GM18907 (cell line): ENCODE results near the gene FBXW5.

Source experiments
- ATAC-seq: cut with Tn5 transposase; IDR thresholded peaks from one replicate; pipeline ENCODE4 v1.9.1; 2021; ENCODE audit warnings: mild to moderate bottlenecking, moderate library complexity; ENCODE audit not compliant: unreplicated experiment

The FBXW5 gene

DNA sequence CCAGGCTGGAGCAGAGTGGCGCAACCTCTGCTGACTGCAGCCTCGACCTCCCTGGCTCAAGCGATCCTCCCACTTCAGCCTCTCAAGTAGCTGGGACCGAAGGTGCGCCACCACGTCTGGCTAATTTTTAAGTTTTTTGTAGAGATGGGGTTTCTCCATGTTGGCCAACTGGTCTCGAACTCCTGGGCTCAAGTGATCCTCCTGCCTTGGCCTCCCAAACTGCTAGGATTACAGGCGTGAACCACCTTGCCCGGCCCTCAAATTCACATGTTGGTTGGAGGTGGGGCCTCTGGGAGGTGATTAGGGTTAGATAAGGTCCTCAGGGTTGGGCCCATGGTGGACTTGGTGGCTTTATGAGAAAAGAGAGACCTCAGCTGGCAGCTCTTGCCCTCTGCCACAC is 17.6 kb upstream of the FBXW5 start:
- ATAC-seq, result no peak

DNA sequence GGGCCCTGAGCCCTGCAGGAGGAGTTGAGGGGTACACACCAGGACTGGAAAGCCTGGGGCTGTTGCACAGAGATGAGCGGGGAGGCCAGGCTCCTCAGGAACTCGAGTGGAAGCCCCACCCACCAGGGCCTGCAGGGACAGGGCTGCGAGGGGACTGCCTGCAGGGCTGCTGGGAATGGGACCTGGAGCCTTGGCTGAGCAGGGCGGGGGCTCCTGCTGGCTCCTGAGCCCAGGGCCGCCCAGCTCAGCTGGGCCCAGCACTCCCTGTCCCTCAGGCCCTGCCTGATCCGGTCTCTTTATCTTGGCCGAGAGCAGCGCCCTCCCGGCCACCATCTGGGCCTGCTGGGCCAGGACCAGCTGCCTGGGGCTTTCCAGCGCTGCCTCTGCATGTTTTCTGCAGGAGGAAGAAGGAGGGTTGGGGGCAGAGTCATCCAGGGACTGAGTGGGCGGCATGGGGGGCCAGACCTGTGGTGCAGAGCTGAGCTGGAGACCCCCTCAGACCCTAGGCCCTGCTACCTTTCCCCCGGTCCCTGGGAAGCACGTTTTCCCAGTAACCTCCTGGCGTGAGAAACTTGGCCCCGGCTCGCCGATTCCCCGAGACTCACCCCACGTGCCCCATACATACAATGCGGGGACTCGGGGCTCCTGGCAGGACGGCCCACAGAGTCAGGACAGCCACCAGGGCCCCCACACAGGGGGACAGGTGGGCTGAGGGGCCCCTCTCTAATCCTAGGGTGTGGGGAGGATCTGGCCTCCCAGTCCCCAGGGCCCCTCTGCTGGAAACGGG is 16.9 kb upstream of the FBXW5 start:
- no peak for ATAC-seq

DNA sequence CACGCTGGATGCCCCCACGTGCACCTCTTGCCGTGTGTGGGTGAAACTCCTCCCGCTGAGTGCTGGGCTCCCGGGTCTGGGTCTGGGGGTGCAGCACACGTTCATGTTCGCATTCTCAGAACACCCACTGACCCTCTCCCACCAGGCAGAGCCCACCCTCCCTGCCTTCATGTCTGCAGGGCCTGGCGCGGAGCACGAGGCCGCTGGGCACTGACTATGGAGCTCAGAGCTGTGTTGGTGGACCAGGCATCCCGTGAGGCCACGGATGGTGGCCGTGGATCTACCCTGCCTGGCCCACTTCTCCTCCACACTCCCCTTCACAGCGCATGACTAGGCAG is 16.4 kb upstream of the FBXW5 start:
- no peak for ATAC-seq

DNA sequence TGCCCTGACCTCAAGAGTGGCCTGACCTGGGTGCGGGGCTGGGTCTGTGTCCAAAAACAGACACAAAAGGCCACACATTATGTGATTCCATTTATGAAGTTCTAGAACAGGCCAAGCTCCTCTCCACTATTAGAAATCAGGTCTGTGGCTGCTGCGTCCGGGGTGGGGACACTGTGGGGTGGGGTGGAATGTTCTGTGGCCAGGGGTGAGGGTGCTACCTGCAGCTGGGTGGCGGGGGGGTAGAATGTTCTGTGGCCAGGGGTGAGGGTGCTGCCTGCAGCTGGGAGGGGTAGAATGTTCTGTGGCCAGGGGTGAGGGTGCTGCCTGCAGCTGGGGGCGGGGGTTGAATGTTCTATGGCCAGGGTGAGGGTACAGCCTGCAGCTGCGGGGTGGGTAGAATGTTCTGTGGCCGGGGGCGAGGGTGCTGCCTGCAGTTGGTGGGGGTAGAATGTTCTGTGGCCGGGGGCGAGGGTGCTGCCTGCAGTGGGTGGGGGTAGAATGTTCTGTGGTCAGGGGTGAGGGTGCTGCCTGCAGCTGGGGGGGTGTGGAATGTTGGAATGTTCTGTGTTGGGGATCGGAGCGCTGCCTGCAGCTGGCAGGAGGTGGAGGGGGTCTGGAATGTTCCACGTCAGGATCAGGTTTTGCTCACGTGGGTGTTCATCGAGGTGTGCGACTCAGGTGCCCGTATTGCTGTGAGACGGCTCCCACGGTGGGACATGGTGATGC is 15.8 kb upstream of the FBXW5 start:
- no peak for ATAC-seq

DNA sequence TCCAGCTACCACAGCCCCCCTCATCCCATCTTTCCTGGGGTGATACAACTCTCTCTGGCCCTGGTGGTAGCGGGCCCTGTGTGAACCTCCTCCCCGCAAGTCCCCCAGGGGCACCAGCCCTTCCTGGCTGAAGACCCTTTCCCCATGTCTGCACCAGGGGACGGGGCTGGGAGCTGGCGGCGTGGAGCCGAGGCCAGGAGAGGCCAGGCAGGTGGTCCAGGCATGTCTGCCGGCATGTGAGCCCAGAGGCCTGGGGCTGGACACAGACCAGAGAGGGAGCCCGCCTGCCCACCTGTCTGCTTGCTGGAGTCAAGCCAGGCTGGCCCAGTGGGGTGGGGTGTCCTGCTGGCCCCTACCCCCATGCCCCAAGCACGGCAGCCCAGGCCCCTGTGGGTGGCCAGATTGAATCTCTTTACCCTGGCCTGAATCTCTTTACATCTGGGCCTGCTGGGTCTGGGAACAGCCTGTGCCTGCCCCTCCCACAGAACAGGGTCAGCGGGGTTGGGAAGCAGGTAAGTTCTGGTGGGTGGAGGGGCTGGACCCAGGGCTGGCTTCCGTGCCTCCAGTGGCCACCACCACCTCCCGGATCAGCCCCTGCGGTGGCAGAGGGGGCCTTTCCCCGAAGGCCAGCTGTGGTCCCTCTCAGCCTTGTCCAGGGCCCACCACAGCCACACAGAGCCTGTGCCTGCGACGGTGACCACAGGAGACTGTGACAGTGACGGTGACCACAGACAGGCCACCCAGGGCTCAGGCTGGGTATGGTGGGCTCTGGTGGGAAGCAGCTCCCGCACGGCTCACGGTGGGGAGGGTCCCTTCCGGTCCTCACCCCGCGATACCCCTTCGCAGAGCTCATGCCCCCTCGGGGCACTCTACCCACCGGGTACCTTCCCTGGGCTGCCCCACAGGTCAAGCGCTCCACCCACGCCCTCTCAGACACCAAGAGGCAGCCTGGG is 14.6 kb upstream of the FBXW5 start:
- ATAC-seq, result no peak

DNA sequence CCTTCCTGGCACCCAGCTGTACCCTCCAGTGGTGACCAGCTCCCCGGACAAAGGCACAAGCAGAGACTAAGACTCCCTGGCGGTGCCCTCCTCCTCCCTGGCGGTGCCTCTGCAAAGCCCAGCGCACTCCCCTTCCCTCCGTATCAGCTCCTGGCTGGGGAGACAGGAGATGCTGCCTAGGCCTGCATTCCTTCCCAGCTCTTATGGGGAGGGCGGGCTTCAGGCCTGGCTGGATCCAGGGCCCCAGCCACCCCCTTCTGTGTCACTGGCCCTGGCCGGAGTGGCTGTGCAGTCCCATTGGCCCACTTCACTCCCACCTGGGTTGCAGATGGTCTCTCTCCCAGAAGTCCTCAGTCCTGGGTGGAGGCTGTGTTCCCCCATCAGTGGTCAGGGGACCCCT is 13.9 kb upstream of the FBXW5 start:
- ATAC-seq, result no peak

DNA sequence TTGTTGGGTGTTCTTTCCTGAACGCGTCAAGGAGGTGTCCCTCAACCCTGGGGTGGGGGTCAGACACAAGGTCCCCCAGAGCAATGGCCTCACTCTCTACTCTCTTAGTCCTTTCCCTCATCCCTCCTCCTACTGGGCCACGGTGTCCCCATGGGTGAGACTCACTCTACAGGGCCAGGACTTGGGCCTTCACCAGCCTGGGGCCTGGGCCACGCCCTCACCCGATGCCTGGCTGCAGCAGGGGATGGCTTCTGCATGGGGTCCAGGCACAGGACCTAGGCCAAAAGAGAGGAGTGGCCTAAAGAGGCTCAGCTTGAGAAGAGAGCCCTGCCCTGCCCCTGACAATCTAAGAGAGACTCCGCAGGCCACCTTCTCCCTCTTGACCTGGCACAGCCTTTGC is 13.4 kb upstream of the FBXW5 start:
- ATAC-seq, result no peak

DNA sequence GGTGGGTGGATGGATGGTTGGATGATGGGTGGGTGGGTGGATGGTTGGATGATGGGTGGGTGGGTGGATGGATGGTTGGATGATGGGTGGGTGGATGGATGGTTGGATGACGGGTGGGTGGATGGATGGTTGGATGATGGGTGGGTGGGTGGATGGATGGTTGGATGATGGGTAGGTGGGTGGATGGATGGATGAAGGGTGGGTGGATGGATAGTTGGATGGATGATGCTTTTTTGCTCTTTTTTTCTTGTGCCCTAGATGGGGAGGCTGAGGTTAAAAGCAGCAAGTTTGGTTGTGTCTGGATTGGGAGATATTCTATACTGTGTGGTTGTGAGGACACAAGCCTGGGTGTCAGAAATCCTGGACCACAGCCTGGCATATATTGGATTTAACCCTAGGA is 12.9 kb upstream of the FBXW5 start:
- ATAC-seq, result no peak

DNA sequence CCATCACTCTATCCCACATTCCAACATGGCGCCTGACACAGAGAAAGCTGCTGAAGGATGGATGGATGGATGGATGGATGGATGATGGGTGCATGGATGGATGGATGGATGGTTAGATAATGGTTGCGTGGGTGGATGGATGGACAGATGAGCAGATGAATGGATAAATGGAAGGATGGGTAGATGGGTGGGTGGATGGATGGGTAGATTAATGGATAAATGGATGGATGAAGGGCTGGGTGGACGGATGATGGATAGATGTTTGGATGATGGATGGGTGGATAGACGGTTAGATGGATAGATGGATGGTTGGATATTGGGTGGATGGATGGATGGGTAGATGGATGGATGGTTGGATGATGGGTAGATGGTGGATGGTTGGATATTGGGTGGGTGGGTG is 12.1 kb upstream of the FBXW5 start:
- ATAC-seq, result no peak

DNA sequence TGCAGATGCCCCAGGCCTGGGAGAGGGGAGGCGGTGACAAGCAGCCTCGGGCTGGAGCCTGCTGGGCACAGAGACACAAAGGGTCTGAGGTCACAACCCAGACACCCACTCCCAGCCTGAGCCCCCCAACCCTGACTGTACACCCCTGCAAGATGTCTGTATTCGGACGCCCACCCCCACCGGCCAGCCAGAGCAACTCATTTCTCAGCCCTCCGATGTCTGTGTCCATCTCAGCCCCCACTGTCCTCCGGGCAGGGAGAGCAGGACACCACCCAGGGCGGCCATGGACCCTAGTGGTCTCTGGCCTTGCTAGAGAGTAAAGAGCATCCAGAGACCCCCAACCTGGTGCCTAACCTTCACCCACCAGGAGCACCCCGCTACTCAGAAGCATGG is 11.4 kb upstream of the FBXW5 start:
- ATAC-seq, result no peak

DNA sequence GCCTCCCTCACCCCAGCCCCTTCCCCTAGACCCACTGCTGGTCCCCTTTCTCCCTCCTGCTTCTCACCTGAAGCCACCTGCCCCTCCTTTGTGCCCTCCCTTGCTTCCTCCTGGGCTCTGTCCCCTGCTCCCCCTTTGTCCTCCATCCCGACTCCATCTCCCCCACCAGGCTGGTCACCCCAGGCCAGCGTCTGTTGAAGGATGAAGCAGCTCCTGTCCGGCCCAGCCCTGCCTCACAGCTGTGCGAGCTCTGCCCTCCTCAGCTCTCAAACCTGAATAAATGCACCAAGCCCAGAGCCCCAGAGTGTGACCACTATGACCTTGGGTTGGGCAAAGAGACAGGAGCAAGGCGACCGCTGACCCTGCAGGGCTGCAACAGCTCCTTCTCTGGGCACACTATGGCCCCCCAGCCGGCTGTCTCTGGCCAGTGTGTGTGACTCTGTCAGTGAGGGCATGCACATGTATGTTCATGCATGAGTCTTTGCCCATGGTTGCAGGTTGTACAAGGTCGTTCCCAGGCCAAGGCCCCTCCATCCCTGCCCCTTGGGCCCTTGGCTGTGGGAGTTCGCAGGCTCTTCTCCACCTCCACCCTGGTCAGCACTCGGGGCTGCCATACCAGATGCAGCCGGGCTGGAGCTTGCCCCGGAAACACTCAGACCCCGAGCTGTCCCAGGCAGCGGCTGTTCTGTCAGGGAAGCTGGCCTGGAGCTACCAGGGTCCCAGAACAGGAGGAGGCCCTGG is 10.8 kb upstream of the FBXW5 start:
- no peak for ATAC-seq

DNA sequence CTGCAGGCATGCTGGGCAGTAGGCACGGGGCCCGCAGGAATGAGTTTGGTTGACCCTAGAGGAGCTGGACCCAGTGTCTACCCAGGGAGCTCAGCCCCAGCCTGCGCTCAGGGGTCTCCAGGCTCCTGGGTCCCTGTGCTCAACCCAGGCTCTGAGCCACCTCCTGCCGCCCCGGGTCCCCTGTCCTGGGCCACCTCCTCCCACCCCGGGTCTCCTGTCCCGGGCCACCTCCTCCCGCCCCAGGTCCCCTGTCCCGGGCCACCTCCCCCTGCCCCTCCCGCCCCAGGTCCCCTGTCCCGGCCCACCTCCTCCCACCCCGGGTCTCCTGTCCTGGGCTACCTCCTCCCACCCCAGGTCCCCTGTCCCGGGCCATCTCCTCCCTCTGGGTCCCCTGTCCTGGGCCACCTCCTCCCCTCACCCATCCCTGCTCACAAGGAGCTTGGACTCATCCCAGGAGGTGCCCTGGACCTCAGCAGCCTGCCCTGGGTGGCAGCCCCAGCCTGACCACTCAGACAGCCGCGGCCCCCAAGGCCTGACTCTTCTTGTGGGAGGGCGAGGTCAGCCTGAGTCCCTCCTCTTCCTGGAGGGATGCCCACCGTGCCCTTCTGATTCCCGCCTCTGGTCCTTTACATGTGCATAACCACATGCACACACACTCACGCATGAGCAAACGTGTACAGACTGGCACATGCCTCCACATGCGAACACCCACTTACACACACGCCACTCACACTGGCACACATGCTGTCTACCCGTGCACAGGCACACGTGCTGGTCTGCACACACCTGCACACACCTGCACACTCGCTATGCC is 9.9 kb upstream of the FBXW5 start:
- ATAC-seq, result no peak

DNA sequence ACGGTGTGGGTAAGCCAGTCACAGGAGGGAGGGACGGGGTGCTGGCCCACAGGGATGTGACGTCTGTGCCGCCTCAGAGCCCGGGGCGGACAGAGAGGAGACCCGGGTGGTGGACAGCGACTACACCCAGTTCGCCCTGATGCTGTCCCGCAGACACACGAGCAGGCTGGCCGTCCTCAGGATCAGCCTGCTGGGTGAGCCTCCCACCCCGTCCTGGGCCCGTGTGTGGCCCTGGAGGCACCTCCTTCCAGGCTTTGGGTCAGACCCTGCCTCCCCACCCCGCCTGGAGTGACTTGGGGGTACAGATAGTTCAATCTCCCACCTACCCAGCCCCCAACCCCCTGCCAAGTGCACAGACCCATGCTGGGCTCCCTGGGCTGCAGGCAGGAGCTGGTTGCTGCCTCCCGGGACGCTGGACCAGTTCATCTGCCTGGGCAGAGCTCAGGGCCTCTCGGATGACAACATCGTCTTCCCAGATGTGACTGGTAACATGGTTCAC is 9.3 kb upstream of the FBXW5 start:
- no peak for ATAC-seq

DNA sequence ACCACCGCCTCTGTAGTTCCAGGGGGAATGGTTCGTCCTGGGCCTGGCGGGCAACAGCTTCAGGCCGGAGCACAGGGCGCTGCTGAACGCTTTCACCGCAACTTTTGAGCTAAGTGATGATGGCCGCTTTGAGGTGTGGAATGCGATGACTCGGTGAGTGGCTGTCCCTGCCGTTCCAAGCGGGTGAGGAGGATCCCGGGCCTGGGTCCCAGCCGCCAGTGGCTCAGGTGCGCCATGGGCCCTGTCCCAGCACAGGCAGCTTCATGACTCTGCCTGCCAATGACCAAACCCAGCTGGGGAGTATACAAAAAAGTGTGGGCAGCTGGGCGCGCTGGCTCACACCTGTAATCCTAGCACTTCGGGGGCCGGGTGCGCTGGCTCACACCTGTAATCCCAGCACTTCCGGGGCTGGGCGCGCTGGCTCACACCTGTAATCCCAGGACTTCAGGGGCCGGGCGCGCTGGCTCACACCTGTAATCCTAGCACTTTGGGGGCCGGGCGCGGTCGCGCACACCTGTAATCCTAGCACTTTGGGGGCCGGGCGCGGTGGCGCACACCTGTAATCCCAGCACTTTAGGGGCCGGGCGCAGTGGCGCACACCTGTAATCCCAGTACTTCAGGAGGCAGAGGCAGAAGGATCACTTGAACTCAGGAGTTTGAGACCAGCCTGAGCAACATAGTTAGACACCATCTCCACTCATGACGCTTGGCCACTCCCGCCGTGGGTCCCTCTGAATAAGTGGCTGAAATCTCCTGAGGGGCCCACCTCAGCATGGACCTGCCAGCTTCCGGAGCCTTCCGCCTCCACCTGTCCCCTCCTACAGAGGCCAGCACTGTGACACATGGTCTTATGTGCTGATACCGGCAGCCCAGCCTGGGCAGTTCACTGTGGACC is 8.6 kb upstream of the FBXW5 start:
- no peak for ATAC-seq

DNA sequence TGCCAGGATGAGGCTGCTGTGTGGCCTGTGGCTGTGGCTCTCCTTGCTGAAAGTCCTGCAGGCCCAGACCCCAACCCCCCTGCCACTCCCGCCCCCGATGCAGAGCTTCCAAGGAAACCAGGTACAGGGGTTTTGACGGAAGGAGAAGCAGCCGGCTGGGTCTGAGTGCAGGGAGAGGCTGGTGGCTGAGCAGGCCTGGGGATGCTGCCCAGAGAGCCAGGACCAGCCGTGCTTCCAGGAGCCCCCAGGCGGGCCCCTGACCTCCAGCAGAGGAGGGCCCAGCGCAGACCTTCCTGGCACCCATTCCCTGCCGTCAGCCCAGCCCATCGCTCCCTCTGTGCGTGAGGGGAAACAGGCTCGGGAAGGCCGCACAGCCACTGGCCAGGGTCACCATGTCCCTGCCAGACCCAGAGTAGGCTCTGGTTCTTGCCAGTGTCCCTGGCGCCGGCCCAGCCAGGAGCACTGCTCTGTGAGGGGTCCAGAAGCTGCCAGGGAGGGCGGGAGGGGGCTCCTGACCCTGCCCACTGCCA is 7.8 kb upstream of the FBXW5 start:
- no peak for ATAC-seq

DNA sequence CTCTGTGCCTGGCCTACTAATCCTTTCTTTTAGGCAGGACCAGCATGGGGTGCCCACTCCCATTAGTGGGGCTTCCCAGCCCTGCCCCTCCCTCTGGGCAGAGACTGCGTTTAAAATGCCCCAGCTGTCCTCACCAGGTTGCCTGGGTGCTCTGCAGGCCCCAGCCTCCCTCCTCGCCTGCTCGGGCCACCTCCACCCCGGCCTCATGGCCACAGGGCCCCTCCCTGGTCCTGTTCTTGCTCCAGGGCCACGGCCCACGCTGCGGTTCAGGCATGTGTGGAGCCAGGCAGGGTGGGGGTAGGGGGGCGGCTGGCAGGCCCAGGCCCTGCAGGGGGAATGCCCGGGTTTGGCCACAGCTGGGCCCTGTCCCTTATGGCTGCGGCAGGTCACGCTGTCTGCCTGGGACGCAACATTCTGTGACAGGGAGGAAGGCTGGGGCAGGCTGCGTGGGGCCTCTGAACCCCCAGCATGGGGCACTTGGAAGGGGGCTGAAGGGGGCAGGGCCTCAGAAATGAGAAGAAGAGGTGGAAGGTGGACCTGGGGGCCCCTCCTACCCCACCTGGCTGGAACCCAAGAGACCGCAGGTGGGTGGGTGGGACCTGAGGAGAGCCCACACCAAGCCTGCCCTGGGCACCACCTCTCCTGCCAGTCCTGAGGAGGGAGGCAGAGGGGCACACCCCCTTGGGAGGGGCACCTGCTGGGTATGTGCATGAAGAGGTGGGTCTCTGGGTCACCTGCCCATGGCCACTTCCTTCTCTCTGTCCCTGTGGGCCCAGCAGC is 7.2 kb upstream of the FBXW5 start, which contains the start of gene LCN12:
Gene LCN12 (plus strand): TSS at position 733 of the 780 bp plus-strand sequence. CDS start 55 bp downstream, outside the sequence.
- ATAC-seq, result no peak

DNA sequence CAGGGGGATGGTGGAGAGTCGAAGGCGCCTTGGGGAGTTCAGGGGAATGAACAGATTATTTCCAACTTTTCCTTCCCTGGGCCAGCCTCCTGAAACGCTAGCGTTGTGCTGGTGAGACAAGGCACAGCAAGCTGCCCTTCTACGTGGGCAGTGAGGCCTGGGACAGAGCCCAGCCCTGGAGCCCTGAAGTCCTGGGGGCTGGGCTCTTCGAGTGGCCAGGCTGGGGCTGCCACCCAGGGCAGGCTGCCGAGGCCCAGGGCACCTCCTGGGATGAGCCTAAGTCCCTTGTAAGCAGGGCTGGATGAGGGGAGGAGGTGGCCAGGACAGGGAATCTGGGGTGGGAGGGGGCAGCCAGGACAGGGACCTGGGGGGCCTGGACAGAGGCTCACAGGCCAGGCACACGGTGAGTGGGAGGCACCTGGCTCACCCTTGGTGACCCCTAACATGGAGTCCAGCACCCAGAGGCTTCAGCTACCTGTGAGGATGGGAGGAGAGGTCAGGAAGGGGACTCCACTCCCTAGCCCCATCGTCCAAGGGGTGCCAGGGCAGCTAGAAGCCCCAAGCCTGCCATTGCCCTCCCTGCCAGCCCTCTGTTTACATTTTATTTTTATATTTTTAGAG is 6.2 kb upstream of the FBXW5 start:
- no peak for ATAC-seq
